ENCODE data around the gene APBA2. TPM values are rescaled to one million over a fixed set of nuclear protein-coding genes. Genes with fewer than 3 reads are reported as not detected.

APBA2 gene
- total RNA-seq, 3 donors from 2014 or later, result 0.64 to 6.9 (median 5.0) TPM

GRCh38 chr15:29065571-29065970 is 179.8 kb downstream of the APBA2 start:
- DNase-seq (ENCODE audit: low spot score in 2 of 2), result no peak
- intact Hi-C loops (cut with DNase I; ENCODE audit: low total_unique reads), result no loop called here
- no peaks in the 10 kb centered on the region for H3K9me3 ChIP-seq
- H3K36me3 ChIP-seq, result no peaks in the 10 kb centered on the region
- H3K27me3 ChIP-seq, result no peaks in the 10 kb centered on the region
- TF ChIP-seq CTCF (IDR thresholded peaks at IDR 0.05) (no peak), POLR2A (IDR thresholded peaks at IDR 0.05) (no peak), POLR2AphosphoS5 (IDR thresholded peaks at IDR 0.05) (no peak)
- H3K27ac ChIP-seq, result no peak overlapping the region
- no peak overlapping the region for H3K4me3 ChIP-seq
- no peaks in the 10 kb centered on the region for H3K4me1 ChIP-seq

- Histone ChIP-seq H3K4me3 (no peak overlapping the region), H3K9me3 (no peaks in the 10 kb centered on the region), H3K27me3 (no peaks in the 10 kb centered on the region), H3K36me3 (no peaks in the 10 kb centered on the region), H3K27ac (no peak overlapping the region), H3K4me1 (no peaks in the 10 kb centered on the region)
- intact Hi-C loops (cut with DNase I; ENCODE audit: low total_unique reads), result no loop called here
- no peak for TF ChIP-seq POLR2A (IDR thresholded peaks at IDR 0.05)
- no peak for TF ChIP-seq POLR2AphosphoS5 (IDR thresholded peaks at IDR 0.05)
- no peak for TF ChIP-seq CTCF (IDR thresholded peaks at IDR 0.05)
- no peak for DNase-seq (ENCODE audit: low spot score in 2 of 2)
Observed at GRCh38 chr15:29066310-29066709, 180.5 kb downstream of the APBA2 start.

GRCh38 chr15:29066838-29067237 is 181.1 kb downstream of the APBA2 start:
- DNase-seq (ENCODE audit: low spot score in 2 of 2), result no peak
- Histone ChIP-seq H3K36me3 (no peaks in the 10 kb centered on the region), H3K4me3 (no peak overlapping the region), H3K4me1 (no peaks in the 10 kb centered on the region), H3K27ac (no peak overlapping the region), H3K27me3 (no peaks in the 10 kb centered on the region), H3K9me3 (no peaks in the 10 kb centered on the region)
- TF ChIP-seq CTCF (IDR thresholded peaks at IDR 0.05) (no peak), POLR2A (IDR thresholded peaks at IDR 0.05) (no peak), POLR2AphosphoS5 (IDR thresholded peaks at IDR 0.05) (no peak)
- intact Hi-C loops (cut with DNase I; ENCODE audit: low total_unique reads), result no loop called here

GRCh38 chr15:29067949-29068348 is 182.2 kb downstream of the APBA2 start:
- H3K9me3 ChIP-seq, result no peaks in the 10 kb centered on the region
- DNase-seq (ENCODE audit: low spot score in 2 of 2), result no peak

More at GRCh38 chr15:29067949-29068348, 182.2 kb downstream of the APBA2 start:
- intact Hi-C loops (cut with DNase I; ENCODE audit: low total_unique reads), result no loop called here
- no peaks in the 10 kb centered on the region for H3K27me3 ChIP-seq
- no peak overlapping the region for H3K27ac ChIP-seq
- TF ChIP-seq POLR2A (IDR thresholded peaks at IDR 0.05) (no peak), CTCF (IDR thresholded peaks at IDR 0.05) (no peak), POLR2AphosphoS5 (IDR thresholded peaks at IDR 0.05) (no peak)
- H3K4me3 ChIP-seq, result no peak overlapping the region
- H3K36me3 ChIP-seq, result no peaks in the 10 kb centered on the region
- no peaks in the 10 kb centered on the region for H3K4me1 ChIP-seq
